Spinal cord (tissue), 10 donors: Measurements from ENCODE around the gene SPATA9. TPM values are rescaled to one million over a fixed set of nuclear protein-coding genes. Genes with fewer than 3 reads are reported as not detected.
"Not testable (repeated sequence)": the region's sequence is repeated elsewhere in the genome, so short reads cannot be mapped to it uniquely, and the experiment has no call there.

Experiments
- DNase-seq, 6 donors: peaks; one replicate each; pipeline versions ENCODE4 v3.0.0 to v3.0.0-alpha.2; 2013 to 2015; ENCODE audit warnings: low spot score in 6 of 6, low read depth in 4 of 6
- H3K27ac ChIP-seq: one replicate; pipeline ENCODE4 v1.5.1; 2013; ENCODE audit warnings: low read depth, low read length, control low read depth
- H3K27me3 ChIP-seq: one replicate; pipeline ENCODE4 v1.6.1; 2013; ENCODE audit warnings: low read length; ENCODE audit not compliant: control insufficient read depth, insufficient read depth
- H3K36me3 ChIP-seq: one replicate; pipeline ENCODE4 v1.6.1; 2013; ENCODE audit warnings: low read length; ENCODE audit not compliant: control insufficient read depth, insufficient read depth
- H3K4me1 ChIP-seq: one replicate; pipeline ENCODE4 v1.6.1; 2013; ENCODE audit warnings: low read length; ENCODE audit not compliant: control insufficient read depth, insufficient read depth
- H3K4me3 ChIP-seq: one replicate; pipeline ENCODE4 v1.5.1; 2013; ENCODE audit warnings: low read depth, low read length, control low read depth
- H3K9me3 ChIP-seq: one replicate; pipeline ENCODE4 v1.6.1; 2013; ENCODE audit warnings: low read length; ENCODE audit not compliant: control insufficient read depth, insufficient read depth
- WGBS: methylation state at CpG from one replicate; pipeline ENCODE4 v1.1.5; 2013; ENCODE audit warnings: missing lambda C conversion rate; ENCODE audit not compliant: insufficient coverage; 5-methylcytosine and 5-hydroxymethylcytosine counted together
- polyA plus RNA-seq, 2 donors: library from polyadenylated mRNA; unstranded; fragments of 120-200 nt; gene quantifications; one replicate each; pipeline ENCODE4 v1.2.1, GENCODE V29; 2013; ENCODE audit not compliant: insufficient read length in 2 of 2
- total RNA-seq, 2 donors: library from RNA; depleted of rRNA in 1 of 2; stranded (reverse); fragments of 120-200 nt in 1 of 2; fragments of >200 nt in 1 of 2; gene quantifications; one replicate each; pipeline versions ENCODE4 v1.2.3 to v1.2.4, GENCODE V29; 2013 to 2014
- donor health status: healthy.

SPATA9 gene
- total and polyA plus RNA-seq, 4 donors, result 0.40 to 1.7 (median 1.4) TPM

DNA sequence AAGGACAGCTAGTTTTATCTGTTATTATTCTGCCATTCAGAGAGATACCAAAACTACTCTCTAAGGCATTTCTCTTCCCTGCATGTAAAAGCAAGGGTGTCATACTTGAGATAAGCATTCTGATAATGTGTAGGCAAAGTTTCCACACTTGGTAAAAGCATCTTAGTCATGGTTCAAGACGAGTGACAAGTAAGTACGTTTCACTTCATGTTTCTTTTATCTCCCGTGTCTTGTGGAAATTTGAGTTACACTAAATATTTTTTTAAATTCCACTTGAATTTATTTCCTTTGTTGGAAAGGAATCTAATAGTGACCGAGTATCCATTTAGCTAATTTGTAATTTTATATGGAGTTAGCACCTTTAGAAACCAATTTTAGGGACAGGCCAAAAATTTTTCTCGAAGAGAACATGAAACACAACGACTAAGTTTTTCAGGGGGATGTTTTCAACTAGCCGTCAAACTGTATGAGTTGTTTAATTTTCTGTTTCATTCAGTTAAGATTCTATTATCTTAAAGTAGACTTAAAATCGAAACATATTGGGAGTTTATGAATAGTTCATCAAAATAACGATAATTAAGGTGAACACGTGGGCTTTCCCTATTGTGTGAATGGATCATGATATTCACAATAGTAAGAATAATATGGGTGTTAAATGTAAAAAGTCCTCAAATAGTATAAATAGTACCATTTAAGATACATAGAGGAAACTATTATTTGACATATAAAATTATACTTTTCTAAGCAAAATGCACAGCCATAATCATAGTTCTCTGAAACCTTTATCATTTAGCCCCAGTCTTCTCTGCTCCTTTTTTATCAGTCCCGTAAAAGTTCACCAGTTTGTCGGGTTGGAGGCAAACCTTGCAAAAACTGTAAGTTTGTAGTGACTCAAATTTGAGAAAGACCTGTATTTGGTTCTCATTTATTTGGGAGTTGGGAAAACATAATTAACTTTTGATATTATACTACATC lies 34.6 kb downstream of the SPATA9 start:
- no peaks in the 10 kb centered on the region for H3K27me3 ChIP-seq
- no peak overlapping the region for H3K4me3 ChIP-seq
- WGBS, result no CpG with 5 or more reads among the region's 12 CpGs
- H3K36me3 ChIP-seq, result no peaks in the 10 kb centered on the region
- H3K9me3 ChIP-seq, result no peaks in the 10 kb centered on the region
- H3K4me1 ChIP-seq, result peaks cover 5% of the 10 kb centered on the region
- no peak overlapping the region for H3K27ac ChIP-seq
- DNase-seq, result no peak

DNA sequence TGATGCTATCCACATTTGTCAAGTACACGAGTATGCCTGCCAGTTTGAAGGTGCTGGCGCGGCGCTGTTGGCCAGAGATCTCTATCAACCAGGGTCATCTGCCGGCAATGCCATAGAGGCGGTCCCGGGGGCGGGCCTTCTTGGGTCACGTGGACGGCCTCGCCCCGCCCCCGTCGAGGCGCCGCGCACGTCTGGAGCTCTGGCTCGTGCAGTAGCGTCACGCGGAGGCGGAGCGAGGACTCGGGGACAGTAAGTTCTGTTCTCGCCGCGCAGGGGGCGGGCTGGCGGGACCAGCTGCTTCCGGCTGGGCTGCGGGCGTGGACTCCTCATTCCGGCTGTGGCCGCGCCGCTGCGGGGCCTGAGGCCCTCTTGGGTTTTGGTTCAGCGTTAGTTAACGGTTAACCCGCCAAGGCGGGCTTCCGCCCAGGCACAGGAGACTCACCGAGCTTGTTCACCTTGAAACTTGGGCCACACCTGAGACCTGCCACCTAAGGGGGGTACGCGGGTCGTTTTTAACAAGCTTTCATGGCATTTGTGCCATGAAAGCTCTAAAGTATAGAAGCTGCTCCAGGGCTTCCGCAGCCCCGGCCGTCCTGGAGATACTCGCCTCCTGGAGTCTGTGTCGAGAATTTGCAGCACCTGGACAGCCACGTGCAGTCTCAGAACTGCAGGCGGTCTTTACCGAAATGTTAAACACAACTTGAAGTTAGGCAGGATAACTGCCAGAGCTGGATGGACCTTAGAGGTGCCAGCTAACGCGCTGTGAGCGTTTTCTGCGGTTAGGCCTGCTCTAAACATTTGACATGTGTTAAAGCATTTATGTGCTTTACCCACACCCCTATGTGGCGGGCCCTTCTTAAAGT lies 36.0 kb downstream of the SPATA9 start, which contains the start of gene RFESD:
Gene RFESD (plus strand): TSS at position 209 of the 863 bp plus-strand sequence. CDS start 5,495 bp downstream, outside the sequence.
- Histone ChIP-seq H3K9me3 (no peaks in the 10 kb centered on the region), H3K27me3 (no peaks in the 10 kb centered on the region), H3K36me3 (no peaks in the 10 kb centered on the region), H3K27ac (peak within 1 kb of the TSS; percentile 86), H3K4me3 (peak within 1 kb of the TSS; percentile 86), H3K4me1 (peaks cover 5% of the 10 kb centered on the region)
- peak in 5 of 6 donors; percentile 80 to 97 (median 91) for DNase-seq
- WGBS, result under 1% methylated on average over 55 of the region's 60 CpGs

DNA sequence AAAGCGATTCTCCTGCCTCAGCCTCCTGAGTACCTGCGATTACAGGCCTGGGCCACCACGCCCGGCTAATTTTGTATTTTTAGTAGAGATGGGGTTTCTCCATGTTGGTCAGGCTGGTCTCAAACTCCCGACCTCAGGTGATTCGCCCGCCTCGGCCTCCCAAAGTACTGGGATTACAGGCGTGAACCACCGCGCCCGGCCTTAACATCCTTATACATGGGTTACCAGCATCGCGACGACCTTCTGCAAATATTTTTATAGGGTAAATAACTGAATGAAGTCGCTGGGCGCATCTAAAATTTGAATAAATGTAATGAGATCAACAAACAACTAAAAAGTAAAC lies 36.6 kb downstream of the SPATA9 start:
- not testable (repeated sequence) for DNase-seq, H3K4me1 ChIP-seq, H3K27me3 ChIP-seq, H3K9me3 ChIP-seq, H3K36me3 ChIP-seq
- Histone ChIP-seq H3K4me3 (peak overlapping the region; percentile 86), H3K27ac (peak overlapping the region; percentile 50)
- WGBS, result 100% methylated on average over 1 of the region's 17 CpGs

DNA sequence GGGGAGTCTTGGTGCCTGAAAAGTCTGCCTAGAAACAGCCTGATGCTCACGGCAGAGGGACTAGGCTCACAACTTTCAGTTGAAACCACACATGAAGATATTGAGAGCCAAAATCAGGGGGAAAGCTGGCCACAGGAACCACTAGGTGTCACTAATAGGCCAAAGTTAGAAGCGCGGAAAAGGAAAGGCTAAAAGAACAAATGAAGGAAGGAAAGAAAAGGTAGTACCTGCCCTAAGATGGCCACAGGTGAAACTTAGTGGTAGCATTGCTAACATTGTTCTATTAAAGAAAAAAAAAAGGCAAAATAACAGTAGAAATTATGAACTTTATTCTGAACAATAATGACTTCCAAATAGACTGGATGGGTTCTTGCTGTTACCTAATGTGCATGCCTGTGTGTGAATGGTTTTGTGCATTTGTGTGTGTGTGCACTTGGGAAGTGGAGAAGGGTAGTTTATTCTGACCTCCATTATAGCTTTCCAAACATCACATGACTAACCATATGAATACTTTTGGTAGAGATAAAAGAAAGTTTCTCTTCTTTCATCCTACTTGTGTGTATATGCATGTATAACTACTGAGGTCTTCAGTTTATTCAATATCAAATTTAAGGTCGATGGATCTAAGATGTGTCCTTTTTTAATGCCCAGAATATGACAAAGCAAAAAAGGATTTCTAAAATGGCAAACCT lies 38.3 kb downstream of the SPATA9 start:
- Histone ChIP-seq H3K27me3 (no peaks in the 10 kb centered on the region), H3K36me3 (no peaks in the 10 kb centered on the region), H3K9me3 (no peaks in the 10 kb centered on the region), H3K4me3 (no peak overlapping the region), H3K27ac (no peak overlapping the region), H3K4me1 (peaks cover 5% of the 10 kb centered on the region)
- peak in 3 of 6 donors; percentile 38 to 89 (median 73) for DNase-seq
- 10% methylated on average over 3 of the region's 4 CpGs for WGBS

DNA sequence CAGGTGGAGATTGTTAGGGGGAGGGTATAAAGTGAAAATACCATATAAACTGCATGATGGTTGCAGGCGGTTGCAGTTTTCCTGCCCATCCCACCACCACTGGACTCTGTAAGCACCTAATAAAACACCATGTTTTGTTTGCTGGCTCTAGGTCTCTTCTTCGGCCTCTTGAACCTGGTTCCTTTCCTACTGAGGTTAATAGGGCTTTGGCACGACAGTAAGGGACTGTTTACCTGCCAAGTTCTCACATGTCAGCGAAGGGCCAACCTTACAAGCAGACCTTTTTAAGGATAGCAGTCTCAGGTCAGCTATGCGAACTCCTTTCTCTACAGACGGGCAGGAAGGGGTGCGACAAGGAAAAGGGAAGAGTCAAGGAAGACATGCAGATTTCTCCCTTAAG lies 39.6 kb downstream of the SPATA9 start:
- Histone ChIP-seq H3K36me3 (no peaks in the 10 kb centered on the region), H3K4me1 (peaks cover 5% of the 10 kb centered on the region), H3K9me3 (no peaks in the 10 kb centered on the region), H3K27ac (no peak overlapping the region), H3K27me3 (no peaks in the 10 kb centered on the region), H3K4me3 (no peak overlapping the region)
- DNase-seq, result no peak
- WGBS, result 89% methylated on average over 7 of the region's 7 CpGs

DNA sequence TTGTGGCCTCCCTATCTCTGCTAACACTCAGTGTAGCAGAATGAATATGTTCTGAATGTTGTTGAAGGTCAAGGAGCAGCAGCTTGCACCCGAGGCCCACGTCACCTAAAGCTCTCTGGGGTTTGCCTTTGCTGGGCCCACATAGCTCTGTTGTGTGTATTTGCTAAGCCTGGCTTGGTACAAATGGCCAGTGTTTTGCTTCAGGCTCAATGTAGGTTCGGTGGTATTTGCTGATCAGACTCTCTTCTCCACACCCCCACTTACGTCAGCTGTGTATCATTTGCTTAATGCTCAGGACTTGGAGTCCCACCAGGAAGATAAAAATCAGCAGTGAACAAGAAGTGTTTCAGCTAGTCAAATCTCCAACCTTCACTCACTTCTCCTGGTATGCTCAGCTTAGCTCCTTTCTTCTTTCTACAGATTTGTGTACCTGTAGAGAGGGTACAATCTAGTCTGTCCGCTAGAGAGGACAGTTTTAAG lies 41.0 kb downstream of the SPATA9 start:
- no peak overlapping the region for H3K27ac ChIP-seq

DNA sequence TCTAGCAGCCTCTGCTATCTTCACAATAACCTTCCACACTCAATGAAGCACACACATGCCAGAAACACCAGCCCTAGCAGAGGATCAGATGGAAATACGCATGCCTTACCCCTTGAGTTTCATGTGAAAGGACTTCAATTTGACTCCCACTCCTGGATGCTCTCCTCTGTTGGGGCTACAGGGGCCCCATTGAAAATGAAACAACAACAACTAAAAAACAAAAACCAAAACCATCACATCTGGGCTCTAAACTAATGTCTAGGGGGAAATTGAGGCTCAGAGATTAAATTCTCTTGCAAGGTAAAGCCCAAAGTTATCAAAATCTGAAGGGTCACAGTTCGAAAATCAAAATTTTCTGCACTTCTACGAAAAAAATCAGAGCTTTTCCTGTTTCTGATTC lies 44.2 kb downstream of the SPATA9 start:
- H3K4me1 ChIP-seq, result no peaks in the 10 kb centered on the region
- DNase-seq, result no peak
- no peaks in the 10 kb centered on the region for H3K27me3 ChIP-seq
- WGBS, result 77% methylated on average over 2 of the region's 3 CpGs
- no peak overlapping the region for H3K4me3 ChIP-seq
- no peaks in the 10 kb centered on the region for H3K9me3 ChIP-seq
- no peaks in the 10 kb centered on the region for H3K36me3 ChIP-seq
- no peak overlapping the region for H3K27ac ChIP-seq

More for the DNA sequence above, 41.0 kb downstream of the SPATA9 start:
- Histone ChIP-seq H3K27me3 (no peaks in the 10 kb centered on the region), H3K36me3 (no peaks in the 10 kb centered on the region), H3K9me3 (no peaks in the 10 kb centered on the region), H3K4me1 (no peaks in the 10 kb centered on the region), H3K4me3 (no peak overlapping the region)
- 100% methylated on average over 1 of the region's 5 CpGs for WGBS
- no peak for DNase-seq

DNA sequence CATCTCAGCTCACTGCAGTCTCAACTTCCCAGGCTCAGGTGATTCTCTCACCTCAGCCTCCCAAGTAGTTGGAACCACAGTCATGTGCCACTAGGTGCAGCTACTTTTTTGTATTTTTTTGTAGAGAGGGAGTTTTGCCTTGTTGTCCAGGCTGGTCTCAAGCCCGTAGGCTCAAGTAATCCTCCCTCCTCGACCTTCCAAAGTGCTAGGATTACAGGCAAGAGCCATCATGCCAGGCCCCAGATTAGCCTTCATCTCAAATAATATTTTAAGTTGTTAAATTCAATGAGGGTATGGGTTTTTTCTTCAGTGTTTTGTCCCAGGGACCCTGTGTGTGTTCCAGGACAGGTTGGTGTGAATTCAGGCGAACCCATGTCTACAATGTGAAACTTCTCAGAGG lies 48.7 kb downstream of the SPATA9 start:
- Histone ChIP-seq H3K9me3 (no peaks in the 10 kb centered on the region), H3K4me1 (no peaks in the 10 kb centered on the region), H3K36me3 (no peaks in the 10 kb centered on the region), H3K27me3 (no peaks in the 10 kb centered on the region), H3K4me3 (no peak overlapping the region), H3K27ac (no peak overlapping the region)
- no CpG with 5 or more reads among the region's 3 CpGs for WGBS
- no peak for DNase-seq

DNA sequence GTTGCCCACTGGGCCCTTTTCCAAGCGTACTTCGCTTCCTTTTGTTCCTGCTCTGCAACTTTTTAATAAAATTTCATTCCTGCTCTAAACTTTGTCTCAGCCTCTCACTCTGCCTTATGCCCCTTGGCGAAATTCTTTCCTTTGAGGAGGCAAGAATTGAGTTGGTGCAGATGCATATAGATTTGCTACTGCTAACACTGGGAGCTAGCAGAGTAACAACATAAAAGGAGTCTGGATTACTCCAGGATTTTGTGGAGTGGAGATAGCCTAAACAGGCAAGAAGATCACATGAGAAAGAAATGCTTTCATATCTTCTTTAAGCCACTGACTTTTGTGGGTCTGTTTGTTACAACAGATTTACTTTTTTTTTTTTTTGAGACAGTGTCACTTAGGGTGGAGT lies 49.1 kb downstream of the SPATA9 start:
- no CpG with 5 or more reads among the region's 3 CpGs for WGBS
- Histone ChIP-seq H3K4me3 (no peak overlapping the region), H3K27ac (no peak overlapping the region), H3K4me1 (no peaks in the 10 kb centered on the region), H3K27me3 (no peaks in the 10 kb centered on the region), H3K36me3 (no peaks in the 10 kb centered on the region), H3K9me3 (no peaks in the 10 kb centered on the region)
- DNase-seq, result no peak
